IPS DF 4.7 (cell line): ENCODE data around the gene PSMD12.
"Not testable (repeated sequence)": the region's sequence is repeated elsewhere in the genome, so short reads cannot be mapped to it uniquely, and the experiment has no call there.

Source experiments
- DNase-seq: peaks from one replicate; pipeline ENCODE4 v3.0.0-alpha.2; 2013; ENCODE audit warnings: low spot score; ENCODE audit errors: extremely low read depth

Gene PSMD12

DNA sequence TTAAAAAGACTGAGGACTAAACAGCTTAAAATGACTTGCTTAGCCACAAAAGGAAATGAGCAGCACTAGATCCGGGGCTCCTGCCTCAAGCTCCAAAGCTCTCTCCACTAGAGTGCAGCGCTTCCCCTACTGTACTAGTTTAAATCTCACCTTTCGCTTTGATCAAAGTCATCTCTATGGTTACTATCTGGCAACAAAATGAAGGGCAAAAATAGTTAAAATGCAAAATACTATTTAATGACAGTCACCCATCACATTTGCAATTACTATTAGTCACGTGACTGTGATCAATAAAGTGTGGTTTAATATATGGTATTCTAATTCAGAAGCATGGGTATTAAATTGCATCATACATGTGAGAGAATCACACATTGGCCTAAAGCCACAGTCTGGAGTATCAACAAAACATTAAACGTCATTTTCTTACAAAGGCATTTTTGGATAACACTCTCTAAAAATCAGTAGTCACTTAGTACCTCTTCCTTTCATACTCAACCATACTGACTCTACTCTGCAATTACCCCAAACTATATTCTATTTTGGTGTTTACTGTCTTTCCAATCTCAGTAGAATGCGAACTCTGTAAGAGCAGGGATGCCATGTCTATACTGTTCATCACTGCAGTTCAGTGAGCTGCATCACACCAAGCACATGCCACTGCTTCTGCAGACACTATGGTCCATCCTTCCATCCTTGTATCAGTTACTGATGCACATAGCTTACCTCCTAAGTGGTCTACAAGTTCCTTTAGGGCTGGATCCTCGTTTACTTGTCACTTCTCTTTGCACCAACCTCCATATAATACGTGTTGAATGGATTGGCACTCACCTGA, 6.2 kb downstream of the PSMD12 start:
- DNase-seq = no peak

DNA sequence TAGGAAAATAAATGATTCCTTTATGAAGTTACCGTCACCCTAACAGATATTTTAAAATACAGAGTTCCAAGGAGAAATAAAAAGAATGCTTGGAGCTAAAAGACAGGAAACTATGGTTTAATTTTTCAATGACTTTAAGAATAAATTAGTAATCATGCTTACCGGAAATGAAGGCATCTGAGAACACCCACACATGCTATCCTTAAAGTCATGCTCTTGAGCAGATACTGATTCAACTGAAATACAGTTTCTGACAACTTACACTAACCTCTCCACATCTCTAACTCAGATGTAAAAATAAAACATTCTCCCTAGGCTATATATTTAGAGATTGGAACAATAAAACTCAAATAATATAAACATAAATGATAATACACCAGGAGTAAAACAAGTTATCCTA, 7.8 kb downstream of the PSMD12 start:
- no peak for DNase-seq

DNA sequence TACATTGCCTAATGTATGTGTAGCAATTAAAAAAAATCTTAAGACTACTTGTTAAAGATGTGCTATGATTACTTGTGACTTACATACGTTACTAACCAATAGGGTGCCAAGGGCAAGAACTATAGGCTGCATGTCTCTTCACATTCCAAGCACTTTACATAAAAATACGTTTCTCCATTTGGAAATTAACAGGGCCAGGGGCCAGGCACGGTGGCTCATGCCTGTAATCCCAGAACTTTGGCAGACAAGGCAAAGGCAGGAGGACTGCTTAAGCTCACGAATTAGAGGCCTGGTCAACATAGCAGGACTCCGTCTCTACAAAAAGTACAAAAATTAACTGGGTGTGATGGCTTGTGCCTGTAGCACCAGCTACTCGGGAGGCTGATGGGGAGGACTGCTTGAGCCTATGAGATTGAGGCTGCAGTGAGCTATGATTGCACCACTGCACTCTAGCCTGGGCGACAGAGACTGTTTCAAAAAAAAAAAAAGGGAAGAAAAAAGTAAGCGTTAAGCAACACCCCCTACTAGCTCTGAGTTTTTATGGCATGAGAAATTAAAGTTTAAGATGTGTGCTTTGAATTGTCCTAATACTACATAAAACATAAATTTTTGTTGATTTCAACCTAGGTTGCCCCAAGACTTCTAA, 12.3 kb downstream of the PSMD12 start:
- DNase-seq = no peak

DNA sequence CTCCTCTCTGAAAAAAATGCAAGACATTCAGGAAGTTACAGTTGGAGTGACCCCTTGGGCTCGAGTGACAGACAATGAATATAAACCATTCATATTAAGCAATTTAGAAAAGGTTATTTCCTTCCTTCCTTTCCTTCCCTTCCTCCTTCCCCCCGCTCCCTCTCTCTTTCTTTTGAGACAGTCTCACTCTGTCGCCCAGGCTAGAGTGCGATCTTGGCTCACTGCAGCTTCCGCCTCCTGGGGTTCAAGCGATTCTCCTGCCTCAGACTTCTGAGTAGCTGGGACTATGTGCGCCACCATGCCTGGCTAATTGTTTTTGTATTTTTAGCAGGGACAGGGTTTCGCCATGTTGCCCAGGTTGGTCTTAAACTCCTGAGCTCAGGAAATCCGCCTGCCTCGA, 13.2 kb downstream of the PSMD12 start:
- no peak for DNase-seq

DNA sequence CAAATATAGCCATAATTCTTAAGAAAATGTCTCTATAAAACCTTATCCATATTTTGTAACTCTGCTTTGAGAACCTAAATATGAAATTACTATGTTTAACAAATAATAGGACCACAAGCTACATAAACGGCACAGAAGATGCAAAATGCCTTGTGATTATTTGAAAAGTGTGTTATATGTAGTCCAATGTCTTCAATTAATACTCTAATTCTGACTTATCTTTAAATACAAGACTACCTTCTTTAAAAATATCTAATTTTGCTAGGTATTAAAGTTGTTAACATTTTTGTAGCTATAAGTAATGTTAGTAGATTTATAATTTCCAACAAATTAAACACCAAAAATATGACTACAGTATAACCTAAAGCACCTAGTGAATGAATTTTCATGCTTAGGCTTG, 17.0 kb downstream of the PSMD12 start:
- DNase-seq = no peak

DNA sequence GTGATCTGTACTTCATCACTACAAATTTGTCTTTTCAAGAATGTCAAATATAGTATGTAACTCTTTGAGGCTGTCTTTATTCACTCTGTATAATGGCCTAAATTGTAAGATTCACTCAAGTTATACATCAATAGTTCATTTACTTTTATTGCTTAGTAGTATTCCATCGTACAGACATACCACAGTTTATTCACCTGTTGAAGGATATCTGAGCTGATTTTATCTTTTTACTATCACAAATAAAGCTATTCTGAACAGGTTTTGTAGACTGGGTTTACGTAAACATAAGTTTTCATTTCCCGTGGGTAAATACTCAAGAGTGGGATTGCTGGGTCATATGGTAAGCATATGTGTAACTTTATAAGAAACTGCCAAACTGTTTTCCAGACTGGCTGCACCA, 18.6 kb downstream of the PSMD12 start:
- no peak for DNase-seq

DNA sequence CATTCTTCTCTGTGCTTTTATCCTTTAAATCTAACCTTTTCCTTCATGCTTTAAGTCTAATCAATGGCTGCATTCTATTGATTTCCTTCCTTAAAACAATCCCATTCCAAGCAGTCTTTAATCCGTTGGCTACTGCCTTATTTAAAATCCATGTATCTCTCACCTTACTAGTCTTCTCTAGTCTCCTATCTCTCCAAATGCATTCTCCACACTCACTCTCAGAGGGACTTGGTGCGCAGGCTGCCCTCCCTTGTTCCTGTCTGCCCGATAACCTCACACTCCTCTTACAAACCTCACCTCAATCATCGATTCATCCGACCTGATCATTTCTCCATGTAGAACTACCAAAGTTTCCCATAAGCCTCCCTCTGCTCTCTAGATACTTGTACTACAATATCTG, 23.1 kb downstream of the PSMD12 start:
- no peak for DNase-seq

DNA sequence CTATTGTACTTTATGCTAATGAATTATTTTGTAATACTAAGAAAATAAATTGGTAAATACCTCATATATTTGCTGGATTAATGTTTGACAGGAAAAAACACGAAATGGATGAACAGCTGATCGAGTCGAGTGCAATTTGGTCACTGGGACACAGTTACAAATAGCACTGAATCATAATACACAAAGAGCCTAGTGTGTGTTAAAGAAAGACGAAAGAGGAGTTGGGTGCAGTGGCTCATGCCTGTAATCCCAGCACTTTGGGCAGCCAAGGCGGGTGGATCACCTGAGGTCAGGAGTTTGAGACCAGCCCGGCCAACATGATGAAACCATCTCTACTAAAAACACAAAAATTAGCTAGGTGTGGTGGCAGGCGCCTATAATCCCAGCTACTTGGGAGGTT, 28.0 kb downstream of the PSMD12 start:
- DNase-seq = not testable (repeated sequence)

DNA sequence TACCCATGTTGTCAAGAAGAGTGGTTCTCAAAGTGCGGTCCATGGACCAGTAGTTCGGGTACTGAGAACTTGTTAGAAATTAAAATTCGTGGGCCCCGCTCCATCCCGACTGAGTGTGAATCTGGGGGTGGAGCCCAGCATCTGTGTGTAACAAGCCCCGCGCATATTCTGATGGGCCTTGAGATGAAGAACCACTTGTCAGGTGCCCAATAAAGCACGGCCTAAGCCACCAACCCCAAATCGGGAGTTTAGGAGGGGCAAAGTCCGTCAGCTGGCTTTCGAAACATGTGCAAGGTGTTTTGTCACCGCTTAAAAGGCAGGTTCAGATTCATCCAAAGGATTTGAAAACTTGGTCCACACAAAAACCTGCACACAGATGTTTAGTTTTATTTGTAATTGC, 29.5 kb downstream of the PSMD12 start:
- no peak for DNase-seq

DNA sequence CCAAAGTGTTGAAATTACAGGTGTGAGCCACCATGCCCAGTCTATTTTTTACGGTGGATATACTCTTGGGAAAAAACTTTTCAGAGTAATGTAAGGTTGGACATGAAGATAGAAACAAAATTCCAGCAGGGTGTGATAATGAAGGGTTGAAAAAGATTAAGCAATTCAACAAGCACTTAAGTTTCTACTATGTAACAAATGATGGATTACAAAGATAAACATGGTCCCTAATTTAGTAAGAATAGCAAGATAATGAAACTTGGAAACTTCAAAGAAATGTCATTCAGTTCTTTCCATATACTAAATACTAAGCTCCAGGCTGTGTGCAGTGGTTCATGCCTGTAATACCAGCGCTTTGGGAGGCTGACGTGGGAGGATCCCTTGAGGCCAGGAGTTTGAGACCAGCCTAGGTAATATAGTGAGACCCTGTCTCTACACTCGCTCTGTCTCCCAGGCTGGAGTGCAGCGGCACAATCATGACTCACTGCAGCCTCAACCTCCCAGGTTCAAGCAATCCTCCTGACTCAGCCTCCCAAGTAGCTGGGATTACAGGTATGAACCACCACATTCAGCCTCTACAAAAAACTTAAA, 31.0 kb downstream of the PSMD12 start:
- no peak for DNase-seq

DNA sequence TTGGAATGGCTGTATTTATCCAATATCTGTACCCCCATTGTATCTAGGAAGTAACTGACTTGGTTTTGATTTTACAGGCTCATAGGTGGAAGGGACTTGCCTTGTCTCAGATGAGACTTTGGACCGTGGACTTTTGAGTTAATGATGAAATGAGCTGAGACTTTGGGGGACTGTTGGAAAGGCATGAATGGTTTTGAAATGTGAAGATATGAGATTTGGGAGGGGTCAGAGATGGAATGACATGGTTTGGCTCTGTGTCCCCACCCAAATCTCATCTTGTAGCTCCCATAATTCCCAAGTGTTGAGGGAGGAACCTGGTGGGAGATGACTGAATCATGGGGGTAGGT, 34.2 kb downstream of the PSMD12 start:
- not testable (repeated sequence) for DNase-seq

DNA sequence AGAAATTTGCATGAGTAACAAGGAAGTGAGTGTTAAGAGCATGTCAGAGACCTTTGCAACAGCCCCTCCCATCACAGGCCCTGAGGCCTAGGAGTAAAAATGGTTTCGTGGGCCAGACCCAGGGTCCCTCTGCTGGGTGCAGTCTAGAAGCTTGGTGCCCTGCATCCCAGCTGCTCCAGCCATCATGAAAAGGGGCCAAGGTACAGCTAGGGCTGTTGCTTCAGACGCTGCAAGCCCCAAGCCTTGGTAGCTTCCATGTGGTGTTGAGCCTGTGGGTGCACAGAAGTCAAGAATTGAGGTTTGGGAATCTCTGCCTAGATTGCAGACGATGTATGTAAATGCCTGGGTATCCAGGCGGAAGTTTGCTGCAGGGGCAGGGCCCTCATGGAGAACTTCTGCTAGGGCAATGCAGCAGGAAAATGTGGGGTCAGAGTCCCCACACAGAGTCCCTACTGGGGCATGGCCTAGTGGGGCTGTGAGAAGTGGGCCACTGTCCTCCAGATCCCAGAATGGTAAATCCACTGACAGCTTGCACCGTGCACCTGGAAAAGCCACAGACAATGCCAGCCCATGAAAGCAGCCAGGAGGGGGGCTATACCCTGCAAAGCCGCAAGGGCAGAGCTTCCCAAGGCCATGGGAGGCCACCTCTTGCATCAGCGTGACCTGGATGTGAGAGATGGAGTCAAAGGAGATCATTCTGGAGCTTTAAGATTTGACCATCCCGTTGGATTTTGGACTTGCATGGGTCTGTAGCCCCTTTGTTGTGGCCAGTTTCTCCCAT, 34.8 kb downstream of the PSMD12 start:
- not testable (repeated sequence) for DNase-seq

DNA sequence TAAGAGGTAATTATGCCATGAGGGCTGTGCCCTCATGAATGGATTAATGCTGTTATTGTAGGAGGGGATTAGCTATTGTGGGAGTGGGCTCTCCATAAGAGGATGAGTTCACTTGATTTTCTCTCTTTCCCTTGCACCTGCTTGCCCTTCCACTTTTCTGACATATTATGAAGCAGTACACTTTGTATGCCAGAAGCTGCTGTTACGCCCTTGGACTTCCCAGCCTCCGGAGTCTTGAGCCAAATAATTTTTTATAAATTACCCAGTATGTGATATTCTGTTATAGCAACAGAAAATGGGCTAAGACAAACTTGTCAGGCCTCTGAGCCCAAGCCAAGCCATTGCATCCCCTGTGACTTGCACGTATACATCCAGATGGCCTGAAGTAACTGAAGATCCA, 38.4 kb downstream of the PSMD12 start:
- no peak for DNase-seq

DNA sequence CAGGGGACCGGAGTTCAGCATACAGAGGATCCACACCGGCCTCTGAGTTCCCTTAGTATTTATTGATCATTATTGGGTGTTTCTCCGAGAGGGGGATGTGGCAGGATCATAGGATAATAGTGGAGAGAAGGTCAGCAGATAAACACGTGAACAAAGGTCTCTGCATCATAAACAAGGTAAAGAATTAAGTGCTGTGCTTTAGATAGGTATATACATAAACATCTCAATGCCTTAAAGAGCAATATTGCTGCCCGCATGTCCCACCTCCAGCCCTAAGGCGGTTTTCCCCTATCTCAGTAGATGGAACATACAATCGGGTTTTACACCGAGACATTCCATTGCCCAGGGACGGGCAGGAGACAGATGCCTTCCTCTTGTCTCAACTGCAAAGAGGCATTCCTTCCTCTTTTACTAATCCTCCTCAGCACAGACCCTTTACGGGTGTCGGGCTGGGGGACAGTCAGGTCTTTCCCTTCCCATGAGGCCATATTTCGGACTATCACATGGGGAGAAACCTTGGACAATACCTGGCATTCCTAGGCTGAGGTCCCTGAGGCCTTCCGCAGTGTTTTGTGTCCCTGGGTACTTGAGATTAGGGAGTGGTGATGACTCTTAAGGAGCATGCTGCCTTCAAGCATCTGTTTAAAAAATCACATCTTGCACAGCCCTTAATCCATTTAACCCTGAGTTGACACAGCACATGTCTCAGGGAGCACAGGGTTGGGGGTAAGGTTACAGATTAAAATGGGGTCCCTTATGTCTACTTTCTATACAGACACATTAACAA, 39.2 kb downstream of the PSMD12 start:
- not testable (repeated sequence) for DNase-seq

DNA sequence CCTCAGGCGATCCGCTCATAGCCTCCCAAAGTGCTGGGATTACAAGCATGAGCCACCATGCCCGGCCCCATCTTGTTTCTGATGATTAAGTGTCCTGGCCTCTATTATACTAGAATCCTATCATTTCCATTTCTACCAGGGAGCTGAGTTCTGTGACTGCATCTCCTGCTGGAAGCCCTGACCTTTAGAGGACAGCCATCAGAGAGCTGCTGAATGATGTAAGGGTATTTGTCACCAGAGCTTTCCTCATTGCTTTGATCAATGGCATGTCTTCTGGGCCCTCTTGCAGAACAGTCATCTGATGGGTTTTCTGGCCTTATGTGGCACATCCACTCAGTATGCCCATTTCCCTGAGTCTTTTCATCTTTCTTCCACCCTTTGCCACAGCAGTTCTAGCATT, 39.9 kb downstream of the PSMD12 start:
- no peak for DNase-seq

DNA sequence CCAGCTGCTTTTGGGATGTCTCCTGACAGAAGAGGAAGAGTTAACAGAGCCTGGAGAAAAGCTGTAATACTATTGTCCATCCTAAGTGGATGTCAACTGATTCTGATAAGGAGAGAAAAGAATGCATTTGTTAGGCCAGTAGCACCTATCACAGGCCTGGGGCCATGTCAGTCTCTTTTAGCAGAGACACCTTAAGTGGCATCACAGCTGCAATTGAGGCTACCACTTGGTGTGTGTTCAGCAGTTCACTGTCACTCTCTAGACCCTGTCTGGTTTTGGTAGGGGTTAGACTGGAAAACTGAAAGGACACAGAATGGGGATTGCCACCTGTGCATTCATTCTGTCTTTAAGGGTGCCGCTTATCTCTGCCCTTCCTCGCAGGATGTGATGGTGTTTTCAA, 42.0 kb downstream of the PSMD12 start:
- no peak for DNase-seq

DNA sequence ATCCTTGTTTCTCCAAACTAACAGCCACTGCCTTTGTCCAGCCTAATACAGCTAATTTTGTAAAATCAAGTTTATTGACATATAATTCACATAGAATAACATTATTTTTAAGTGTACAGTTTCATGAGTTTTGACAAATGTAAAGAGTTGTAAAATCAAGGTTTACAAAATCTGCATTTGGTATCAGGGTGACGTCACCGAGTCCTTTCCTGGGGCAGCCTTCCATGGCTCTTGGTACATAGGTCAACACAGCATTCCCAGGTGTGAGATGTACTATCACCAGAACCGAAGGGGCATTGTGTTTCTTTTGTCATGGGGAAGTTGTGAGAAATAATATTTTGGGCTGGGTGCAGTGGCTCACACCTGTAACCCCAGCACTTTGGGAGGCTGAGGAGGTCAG, 42.9 kb downstream of the PSMD12 start:
- no peak for DNase-seq

DNA sequence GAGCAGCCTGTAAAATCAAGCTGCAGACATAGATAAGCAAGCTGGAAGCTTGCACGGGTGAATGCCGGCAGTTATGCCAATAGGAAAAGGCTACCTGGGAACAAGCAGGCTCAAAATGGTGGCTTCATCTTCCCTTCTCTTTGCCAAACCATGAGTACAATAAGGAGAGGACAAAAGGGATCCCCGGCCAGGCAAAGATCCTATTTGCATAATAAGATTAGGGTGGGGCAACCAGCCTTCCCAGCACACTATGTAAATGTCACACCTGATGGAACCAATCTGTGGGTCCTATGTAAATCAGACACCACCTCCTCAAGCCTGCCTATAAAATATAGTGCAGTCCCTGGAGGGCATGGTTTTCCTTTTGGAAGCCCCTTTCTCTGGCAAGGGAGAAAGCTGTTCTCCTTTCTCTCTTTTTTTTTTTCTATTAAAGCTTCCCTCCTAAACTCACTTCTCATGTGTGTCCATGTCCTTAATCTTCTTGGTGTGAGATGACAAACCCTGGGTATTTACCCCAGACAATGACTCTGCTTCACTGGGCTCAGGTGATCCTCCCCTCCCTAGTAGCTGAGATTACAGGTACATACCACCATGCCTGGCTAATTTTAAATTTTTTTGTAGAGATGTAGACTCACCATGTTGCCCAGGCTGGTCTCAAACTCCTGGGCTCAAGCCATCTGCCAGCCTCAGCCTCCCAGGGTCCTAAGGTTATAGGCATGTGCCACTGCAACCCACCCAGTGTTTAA, 44.2 kb downstream of the PSMD12 start:
- no peak for DNase-seq

DNA sequence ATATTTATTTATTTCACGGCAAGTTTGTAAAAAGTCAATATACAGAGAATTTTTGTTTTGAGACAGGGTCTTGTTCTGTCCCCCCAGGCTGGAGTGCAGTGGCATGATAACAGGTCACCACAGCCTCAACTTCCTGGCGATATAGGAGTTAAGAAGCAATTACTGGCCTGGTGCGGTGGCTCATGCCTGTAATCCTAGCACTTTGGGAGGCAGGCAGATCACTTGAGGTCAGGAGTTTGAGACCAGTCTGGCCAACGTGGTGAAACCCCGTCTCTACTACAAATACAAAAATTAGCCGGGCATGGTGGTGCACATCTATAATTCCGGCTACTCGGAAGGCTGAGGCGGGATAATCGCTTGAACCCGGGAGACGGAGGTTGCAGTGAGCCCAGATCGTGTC, 44.9 kb downstream of the PSMD12 start:
- not testable (repeated sequence) for DNase-seq

DNA sequence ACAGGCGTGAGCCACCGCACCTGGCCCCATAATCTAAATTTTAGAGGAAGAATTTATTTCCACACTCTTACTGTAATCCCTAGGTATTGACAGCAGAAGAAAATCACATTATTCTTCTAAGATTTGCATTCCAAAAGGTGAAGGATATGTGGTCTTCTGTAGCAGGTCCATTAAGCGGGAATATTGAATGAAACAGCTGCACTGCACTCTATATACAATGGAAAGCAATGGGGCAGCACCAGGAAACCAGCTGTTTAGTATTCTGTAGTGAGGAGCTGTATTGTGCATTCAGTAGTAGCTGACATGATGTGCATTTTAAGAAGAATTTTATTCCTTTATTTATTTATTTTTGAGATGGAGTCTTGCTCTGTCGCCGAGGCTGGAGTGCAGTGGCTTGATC, 49.6 kb downstream of the PSMD12 start:
- no peak for DNase-seq

DNA sequence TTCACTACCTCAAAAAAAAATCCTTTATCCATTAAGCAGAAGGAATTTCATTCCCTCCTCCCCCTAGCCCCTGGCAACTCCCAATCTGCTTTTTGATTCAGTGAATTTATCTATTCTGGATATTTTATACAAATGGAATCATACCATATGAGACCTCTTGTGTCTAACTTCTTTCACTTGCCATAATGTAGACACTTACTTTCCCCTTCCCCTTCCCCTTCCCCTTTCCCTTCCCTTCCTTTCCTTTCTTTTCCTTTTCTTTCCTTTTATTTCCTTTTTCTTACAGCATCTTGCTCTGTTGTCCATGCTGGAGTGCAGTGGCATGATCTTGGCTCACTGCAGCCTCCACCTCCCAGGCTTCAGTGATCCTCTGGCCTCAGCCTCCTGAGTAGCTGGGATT, 50.5 kb downstream of the PSMD12 start:
- no peak for DNase-seq
